HFF-Myc (cell line): ENCODE results near the gene PGAM2.

Experiments used
- DNase-seq: peaks from one replicate; pipeline ENCODE4 v3.0.0-alpha.2; 2011; ENCODE audit warnings: low read depth; ENCODE audit errors: extremely low read depth
- H3K4me3 ChIP-seq: replicated peaks from 2 replicates; pipeline ENCODE4 v1.5.1; 2011; ENCODE audit warnings: low read depth, mild to moderate bottlenecking, control low read depth, low read length
- CTCF ChIP-seq: IDR thresholded peaks from 2 replicates; pipeline ENCODE4 v1.5.1; 2012; ENCODE audit warnings: mild to moderate bottlenecking, low read depth, low read length, control low read depth; ENCODE audit errors: missing control alignments

PGAM2 gene

GRCh38 chr7:44093102-44093641 lies 27.8 kb upstream of the PGAM2 start:
- H3K4me3 ChIP-seq = no peak overlapping the region
- TF ChIP-seq CTCF = no peak
- no peak for DNase-seq

DNA sequence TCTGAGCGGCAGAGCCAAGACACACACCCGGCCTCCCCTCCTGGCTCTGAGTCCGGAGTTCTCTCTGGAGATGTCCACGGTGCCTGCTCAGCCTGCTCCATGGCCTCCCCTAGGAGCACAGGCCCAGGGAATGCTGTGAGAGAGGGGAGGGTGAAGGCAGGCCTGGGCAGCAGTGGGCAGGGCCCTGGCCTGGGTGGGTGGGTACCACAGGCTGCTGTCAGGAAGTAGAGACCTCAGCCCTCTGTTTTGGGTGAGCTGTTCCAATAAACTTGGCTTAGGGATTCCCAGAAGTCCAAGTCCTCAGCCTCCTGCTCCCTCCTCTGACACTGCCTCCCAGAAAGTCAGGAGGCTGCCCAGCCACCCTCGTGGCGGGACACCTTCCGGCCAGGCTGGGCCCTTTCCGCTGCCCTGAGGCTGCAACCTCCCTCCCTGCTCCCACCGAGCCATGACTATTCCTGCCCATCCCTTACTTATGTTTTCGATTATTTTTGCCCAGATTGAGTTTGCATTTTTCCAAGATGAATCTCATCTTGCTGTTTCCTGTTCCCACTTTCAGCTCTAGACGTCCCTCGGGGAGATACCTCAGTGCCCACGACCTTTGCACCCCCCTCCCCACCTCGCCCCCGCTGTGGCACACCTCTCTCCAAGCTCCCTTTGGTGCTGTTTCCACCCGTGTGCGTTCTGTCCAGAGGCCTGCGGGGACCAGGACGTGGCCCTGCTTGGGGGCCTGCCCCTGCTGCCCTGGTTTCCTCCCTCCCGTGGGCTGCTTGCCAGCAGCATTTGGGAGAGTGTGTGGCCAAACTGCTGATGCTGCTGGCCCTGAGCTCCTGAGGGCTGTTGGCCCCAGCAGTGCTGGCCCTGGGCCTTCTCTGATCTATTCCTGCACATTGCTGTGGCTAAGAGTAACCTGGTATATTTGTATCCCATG lies 22.8 kb upstream of the PGAM2 start:
- TF ChIP-seq CTCF = no peak
- DNase-seq = peak; percentile 83

DNA sequence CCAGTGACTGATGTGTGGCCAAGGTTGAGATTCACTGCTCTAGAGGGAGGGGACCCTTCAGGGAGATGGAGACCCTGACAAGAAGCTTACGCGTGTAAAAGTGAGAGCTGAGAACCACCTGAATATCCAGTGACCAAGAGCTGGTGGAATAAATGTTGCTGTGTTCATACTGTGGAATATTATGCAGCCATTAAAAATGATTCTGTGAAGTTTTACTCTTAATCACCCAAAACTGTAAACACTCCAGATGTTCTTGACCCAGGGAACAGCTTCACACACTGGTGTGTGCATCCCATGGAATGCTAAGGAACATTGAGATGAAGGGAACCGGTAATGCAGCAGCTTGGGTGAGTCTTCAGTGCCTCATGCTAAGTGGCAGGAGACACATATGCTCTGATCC lies 21.3 kb upstream of the PGAM2 start:
- no peak for DNase-seq
- H3K4me3 ChIP-seq = no peak overlapping the region
- TF ChIP-seq CTCF = no peak

More for the DNA sequence above, 22.8 kb upstream of the PGAM2 start:
- H3K4me3 ChIP-seq = no peak overlapping the region

- no peak overlapping the region for H3K4me3 ChIP-seq
- TF ChIP-seq CTCF = peak; percentile 2
- DNase-seq = no peak
These were observed 20.2 kb upstream of the PGAM2 start for GRCh38 chr7:44085546-44085945.

DNA sequence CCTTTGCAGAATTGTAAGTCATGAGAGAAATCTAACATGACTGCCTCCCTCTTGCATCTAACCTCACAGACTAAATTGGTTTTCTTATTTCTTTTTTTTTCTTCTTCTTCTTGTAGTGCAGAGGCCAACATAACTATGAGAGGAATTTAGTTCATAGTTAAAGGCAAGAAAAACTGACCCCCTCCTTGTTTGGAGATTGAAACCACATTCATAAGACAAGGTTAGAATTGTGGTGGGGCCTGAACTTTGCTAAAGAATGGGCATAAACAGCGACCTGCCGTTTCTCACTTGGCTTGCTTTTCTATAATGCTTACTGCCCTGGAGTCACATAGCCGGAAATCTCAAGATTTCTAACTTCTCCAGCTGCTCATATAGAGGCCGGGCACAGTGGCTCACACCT lies 19.3 kb upstream of the PGAM2 start:
- no peak overlapping the region for H3K4me3 ChIP-seq
- TF ChIP-seq CTCF = no peak
- DNase-seq = no peak

GRCh38 chr7:44083796-44084195 lies 18.4 kb upstream of the PGAM2 start:
- no peak overlapping the region for H3K4me3 ChIP-seq
- TF ChIP-seq CTCF = no peak
- DNase-seq = no peak
